Spleen (tissue), 7 donors: ENCODE measurements around the gene TCF7.

Experiments used
- CTCF ChIP-seq, 11 experiments: fragments of 200-600 bp in 7 of 11; fragments of 450-650 bp in 4 of 11; sonication (generic) in 4 of 11; IDR thresholded peaks in 8 of 11; conservative IDR thresholded peaks in 3 of 11; 1 replicate in 7 of 11; 2 replicates in 4 of 11; pipeline versions ENCODE4 v1.4.0 to v1.8.0; 2016 to 2021; ENCODE audit warnings: antibody characterized with exemption in 11 of 11, inconsistent platforms in 4 of 11, mild to moderate bottlenecking in 1 of 11
- POLR2A ChIP-seq, 3 donors: fragments of 450-650 bp; IDR thresholded peaks; one replicate each; pipeline ENCODE4 v1.5.1; 2017; ENCODE audit warnings: antibody characterized with exemption in 3 of 3, mild to moderate bottlenecking in 1 of 3
- POLR2AphosphoS5 ChIP-seq, 3 donors: sonication (generic); formaldehyde crosslinking; IDR thresholded peaks; one replicate each; pipeline ENCODE4 v1.5.1; 2017; ENCODE audit warnings: antibody characterized with exemption in 3 of 3
- donor health status: DM: no; HTN: no; CAD: no; lungs with moderate emphysema.
- donor health status: DM: no; HTN: no; CAD: no.
- donor health status: DM: no; HTN: no; CAD: no.

- TF ChIP-seq POLR2AphosphoS5 (IDR thresholded peaks at IDR 0.05) (no peak), CTCF (IDR thresholded peaks at IDR 0.05 in 8 of 11, conservative IDR thresholded peaks at IDR 0.05 in 3 of 11) (no peak), POLR2A (IDR thresholded peaks at IDR 0.05) (no peak)
Measured at GRCh38 chr5:134113363-134113889, 1.1 kb upstream of the TCF7 start.
